RWPE2 (cell line): ENCODE data around the gene PTGR1.

Experiments used
- ATAC-seq: fragments of 200-7000 bp; cut with Tn5 transposase; 3 replicates; pipeline ENCODE4 v1.9.1; 2021; ENCODE audit warnings: low read depth
- DNase-seq: peaks from one replicate; pipeline ENCODE4 v3.0.0-alpha.2; 2020; ENCODE audit warnings: low spot score
- H3K27ac ChIP-seq: fragments of 450-650 bp; 2 replicates; pipeline ENCODE4 v1.5.1; 2017; ENCODE audit warnings: mild to moderate bottlenecking; ENCODE audit not compliant: poor library complexity, severe bottlenecking
- H3K27me3 ChIP-seq: fragments of 250-450 bp; sonication (Bioruptor Pico); 2 replicates; pipeline ENCODE4 v1.5.1; 2021; ENCODE audit warnings: mild to moderate bottlenecking, moderate library complexity; ENCODE audit not compliant: insufficient read depth, poor library complexity, severe bottlenecking
- H3K36me3 ChIP-seq: fragments of 250-450 bp; sonication (Bioruptor Pico); 2 replicates; pipeline ENCODE4 v1.5.1; 2020; ENCODE audit warnings: low read depth, mild to moderate bottlenecking, moderate library complexity
- H3K4me1 ChIP-seq: fragments of 250-450 bp; sonication (Bioruptor Pico); 2 replicates; pipeline ENCODE4 v1.5.1; 2021; ENCODE audit warnings: mild to moderate bottlenecking, moderate library complexity; ENCODE audit not compliant: insufficient read depth, poor library complexity, severe bottlenecking
- H3K4me3 ChIP-seq: fragments of 250-450 bp; sonication (Bioruptor Pico); 2 replicates; pipeline ENCODE4 v1.5.1; 2021; ENCODE audit warnings: mild to moderate bottlenecking, moderate library complexity; ENCODE audit not compliant: severe bottlenecking
- H3K9me3 ChIP-seq: fragments of 250-450 bp; sonication (Bioruptor Pico); 2 replicates; pipeline ENCODE4 v1.5.1; 2021; ENCODE audit warnings: mild to moderate bottlenecking, moderate library complexity; ENCODE audit not compliant: severe bottlenecking
- CTCF ChIP-seq: fragments of 450-650 bp; IDR thresholded peaks from one replicate; pipeline ENCODE4 v1.5.1; 2017; ENCODE audit warnings: mild to moderate bottlenecking, moderate library complexity; ENCODE audit not compliant: poor library complexity, severe bottlenecking

Gene PTGR1

GRCh38 chr9:111599092-111599954, at the start of gene PTGR1:
TSS of gene PTGR1 (minus strand) at chr9:111599647. CDS start at chr9:111597422, 2,225 bp downstream.
- DNase-seq (peak; percentile 84), ATAC-seq (peak; percentile 88)
- H3K9me3 ChIP-seq, result no peaks in the 10 kb centered on the region
- no peaks in the 10 kb centered on the region for H3K27me3 ChIP-seq
- peak within 1 kb of the TSS; percentile 50 for H3K4me3 ChIP-seq
- peaks cover 28% of the 10 kb centered on the region for H3K36me3 ChIP-seq
- H3K27ac ChIP-seq, result peak within 1 kb of the TSS; percentile 56
- TF ChIP-seq CTCF, result no peak
- peaks cover 7% of the 10 kb centered on the region for H3K4me1 ChIP-seq

- no peak for TF ChIP-seq CTCF
- H3K27me3 ChIP-seq, result no peaks in the 10 kb centered on the region
- H3K9me3 ChIP-seq, result no peaks in the 10 kb centered on the region
- H3K4me3 ChIP-seq, result no peak overlapping the region
- peaks cover 72% of the 10 kb centered on the region for H3K36me3 ChIP-seq
- H3K27ac ChIP-seq, result no peak overlapping the region
- H3K4me1 ChIP-seq, result no peaks in the 10 kb centered on the region
- ATAC-seq, result no peak
- no peak for DNase-seq
These were observed 49.6 kb upstream of the PTGR1 start for GRCh38 chr9:111649016-111649415.

- no peak overlapping the region for H3K4me3 ChIP-seq
- H3K27me3 ChIP-seq, result no peaks in the 10 kb centered on the region
- H3K36me3 ChIP-seq, result peaks cover 71% of the 10 kb centered on the region
- no peak for TF ChIP-seq CTCF
- no peak for ATAC-seq
- no peak for DNase-seq
- H3K27ac ChIP-seq, result no peak overlapping the region
- H3K9me3 ChIP-seq, result no peaks in the 10 kb centered on the region
- no peaks in the 10 kb centered on the region for H3K4me1 ChIP-seq
These were observed 48.6 kb upstream of the PTGR1 start for GRCh38 chr9:111648066-111648465.

GRCh38 chr9:111646417-111646816, 47.0 kb upstream of the PTGR1 start:
- no peaks in the 10 kb centered on the region for H3K27me3 ChIP-seq
- TF ChIP-seq CTCF, result no peak
- ATAC-seq (no peak), DNase-seq (no peak)
- H3K4me1 ChIP-seq, result no peaks in the 10 kb centered on the region
- peaks cover 71% of the 10 kb centered on the region for H3K36me3 ChIP-seq
- no peaks in the 10 kb centered on the region for H3K9me3 ChIP-seq
- H3K27ac ChIP-seq, result no peak overlapping the region
- H3K4me3 ChIP-seq, result no peak overlapping the region

- Histone ChIP-seq H3K36me3 (peaks cover 70% of the 10 kb centered on the region), H3K4me3 (no peak overlapping the region), H3K9me3 (no peaks in the 10 kb centered on the region), H3K27me3 (no peaks in the 10 kb centered on the region), H3K4me1 (no peaks in the 10 kb centered on the region), H3K27ac (no peak overlapping the region)
- ATAC-seq (no peak), DNase-seq (no peak)
- no peak for TF ChIP-seq CTCF
These were observed 46.4 kb upstream of the PTGR1 start for GRCh38 chr9:111645806-111646205.
